NCI-H2196 (cell line): ENCODE data around the gene PFKL.
"Not testable (repeated sequence)": the region's sequence is repeated elsewhere in the genome, so short reads cannot be mapped to it uniquely, and the experiment has no call there.

Source experiments
- DNase-seq: peaks from one replicate; lab custom pipeline; 2025; ENCODE audit not compliant: unreplicated experiment; lab: John Stamatoyannopoulos, UW

PFKL gene

GRCh38 chr21:44337941-44338895 is 38.4 kb downstream of the PFKL start:
- DNase-seq, result peak; percentile 43

- DNase-seq, result peak; percentile 96
These were observed 39.4 kb downstream of the PFKL start, which contains the start of gene CFAP410 for GRCh38 chr21:44338971-44339910. Gene CFAP410 (minus strand): TSS chr21:44339390. CDS start chr21:44339194, 196 bp downstream.

- DNase-seq, result not testable (repeated sequence)
These were observed 42.0 kb downstream of the PFKL start for GRCh38 chr21:44341726-44342458.

- not testable (repeated sequence) for DNase-seq
These were observed 43.1 kb downstream of the PFKL start for GRCh38 chr21:44342981-44343380.

- no peak for DNase-seq
These were observed 44.8 kb downstream of the PFKL start for GRCh38 chr21:44344541-44345183.

- DNase-seq, result no peak
These were observed 45.6 kb downstream of the PFKL start for GRCh38 chr21:44345495-44345894.

GRCh38 chr21:44347911-44348451 is 48.1 kb downstream of the PFKL start:
- peak; percentile 69 for DNase-seq

GRCh38 chr21:44348861-44349260 is 49.0 kb downstream of the PFKL start:
- no peak for DNase-seq

- DNase-seq, result no peak
These were observed 49.6 kb downstream of the PFKL start for GRCh38 chr21:44349416-44349846.

GRCh38 chr21:44349847-44350772 is 50.3 kb downstream of the PFKL start:
- no peak for DNase-seq

GRCh38 chr21:44350773-44351481 is 51.1 kb downstream of the PFKL start:
- no peak for DNase-seq

GRCh38 chr21:44351535-44352252 is 51.8 kb downstream of the PFKL start:
- no peak for DNase-seq

- no peak for DNase-seq
These were observed 52.5 kb downstream of the PFKL start for GRCh38 chr21:44352253-44352860.

GRCh38 chr21:44353191-44353970 is 53.5 kb downstream of the PFKL start, which contains the start of gene TRPM2:
Gene TRPM2 (plus strand): TSS chr21:44353621. CDS start chr21:44353701, 80 bp downstream.
- DNase-seq, result peak; percentile 56

GRCh38 chr21:44354001-44354405 is 54.1 kb downstream of the PFKL start:
- no peak for DNase-seq
